Pancreas (tissue), 10 donors: Measurements from ENCODE around the gene CLDN22. TPM values are rescaled to one million over a fixed set of nuclear protein-coding genes. Genes with fewer than 3 reads are reported as not detected.

Experiments used
- ATAC-seq, 4 donors: fragments of 200-7000 bp; cut with Tn5 transposase; one replicate each; pipeline versions ENCODE4 v1.8.0 to v1.9.1; 2020; ENCODE audit warnings: mild to moderate bottlenecking in 4 of 4, moderate library complexity in 4 of 4
- DNase-seq, 6 donors: peaks; one replicate each; pipeline ENCODE4 v3.0.0-alpha.2; 2020
- FAIRE-seq: peaks from 2 replicates; lab custom pipeline; 2012; peaks lifted over from hg19 to GRCh38; lab: Jason Lieb, UNC
- H3K27ac ChIP-seq, 4 donors: fragments of 200-600 bp; sonication (generic); 1 replicate in 3 of 4; 2 replicates in 1 of 4; pipeline versions ENCODE4 v1.5.0 to v1.8.0; 2020
- H3K27me3 ChIP-seq, 4 donors: fragments of 200-600 bp; one replicate each; pipeline ENCODE4 v1.8.0; 2021
- H3K36me3 ChIP-seq, 3 donors: fragments of 200-600 bp; sonication (generic) in 1 of 3; one replicate each; pipeline versions ENCODE4 v1.5.0 to v1.8.0; 2020 to 2021
- H3K4me1 ChIP-seq, 3 donors: fragments of 200-600 bp; one replicate each; pipeline ENCODE4 v1.8.0; 2021
- H3K4me3 ChIP-seq, 4 donors: fragments of 200-600 bp; sonication (generic) in 2 of 4; one replicate each; pipeline versions ENCODE4 v1.5.0 to v1.8.0; 2020 to 2021
- H3K9me3 ChIP-seq, 4 donors: fragments of 200-600 bp; one replicate each; pipeline ENCODE4 v1.8.0; 2021
- WGBS, 2 donors: extraction: QIAGEN DNeasy Blood & Tissue Kit; methylation state at CpG; one replicate each; pipeline ENCODE4 v1.1.7; 2013; 5-methylcytosine and 5-hydroxymethylcytosine counted together
- intact Hi-C, 3 donors: fragments of 100-400 bp; cut with DNase I; formaldehyde crosslinking; loops; one replicate each; pipeline versions ENCODE4 v1.11.1 to v1.14.2; 2022
- polyA plus RNA-seq, 2 donors: library from polyadenylated mRNA; stranded (reverse); fragments of 200-250 nt; gene quantifications; one replicate each; pipeline ENCODE4 v1.2.3, GENCODE V29; 2013
- total RNA-seq, 6 donors: library from RNA; stranded (reverse); fragmentation: NEBNext Ultra II Directional in 4 of 6; extraction: Animal tissue kit (Norgen Biotek cat#: 25700) in 4 of 6; gene quantifications; one replicate each; pipeline versions ENCODE4 v1.2.1 to v1.2.4, GENCODE V29; 2021 to 2023
- TF ChIP-seq, protein P1 (sequence below), 4 donors: fragments of 200-600 bp; sonication (generic) in 3 of 4; IDR thresholded peaks; one replicate each; pipeline versions ENCODE4 v1.5.0 to v1.8.0; 2021; ENCODE audit warnings: antibody characterized with exemption in 4 of 4
- donor health status: healthy with polysubstance abuse.
- donor health status: DM: no; HTN: no; CAD: no; lungs with moderate emphysema.
- donor health status: DM: no; HTN: no; CAD: no.
- donor health status: control.
- donor health status: control.
- donor health status: Bipolar disorder and iron deficiency.
- donor health status: DM: yes; HTN: yes; CAD: no.
- donor health status: DM: no; HTN: no; CAD: no.
- donor health status: DM: no; HTN: no; CAD: no.
- donor health status: DM: yes; HTN: yes; CAD: no.

The CLDN22 gene
- total and polyA plus RNA-seq, 8 donors = 0.02 TPM; not detected in 7

DNA sequence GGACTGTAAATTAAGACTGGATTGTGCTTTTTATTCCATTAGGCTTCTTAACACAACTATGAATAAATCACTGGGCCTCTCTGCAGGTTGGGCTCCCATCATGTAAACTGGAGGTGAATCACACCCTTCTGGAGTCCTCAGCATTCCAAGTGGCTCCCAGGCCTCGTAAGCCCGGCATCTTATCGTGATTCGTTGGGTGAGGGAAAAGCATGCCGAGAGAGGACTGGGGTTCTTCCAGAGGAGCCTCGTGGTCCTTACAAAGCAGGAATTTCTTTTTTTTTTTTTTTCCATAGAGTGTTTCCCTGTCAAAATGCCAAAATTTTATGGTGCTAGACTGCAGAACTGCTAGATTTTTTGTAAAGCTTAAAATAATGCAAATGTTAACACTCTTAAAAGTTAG, 20.0 kb downstream of the CLDN22 start:
- FAIRE-seq = no peak

DNA sequence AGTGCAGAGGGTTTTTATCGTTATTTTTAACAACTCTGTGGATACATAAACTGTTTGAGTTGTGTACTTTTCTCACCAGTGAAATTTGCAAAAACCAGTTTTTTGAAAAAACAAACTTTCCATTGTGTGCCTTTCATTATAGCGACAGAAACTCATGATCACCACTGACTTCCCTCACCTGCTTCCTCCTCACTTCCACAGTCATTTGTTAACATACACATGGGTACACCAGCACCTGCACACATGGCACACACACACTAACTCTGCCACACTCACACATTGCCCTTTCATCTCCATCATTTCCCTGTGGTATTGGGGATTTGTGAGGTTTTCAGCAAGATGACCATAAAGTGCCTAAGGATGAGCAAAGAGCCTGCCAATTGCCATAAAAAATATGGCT, 20.6 kb downstream of the CLDN22 start:
- FAIRE-seq (no peak), DNase-seq (no peak), ATAC-seq (no peak)
- H3K36me3 ChIP-seq = no peaks in the 10 kb centered on the region
- H3K27ac ChIP-seq = no peak overlapping the region
- TF ChIP-seq, protein P1, sequence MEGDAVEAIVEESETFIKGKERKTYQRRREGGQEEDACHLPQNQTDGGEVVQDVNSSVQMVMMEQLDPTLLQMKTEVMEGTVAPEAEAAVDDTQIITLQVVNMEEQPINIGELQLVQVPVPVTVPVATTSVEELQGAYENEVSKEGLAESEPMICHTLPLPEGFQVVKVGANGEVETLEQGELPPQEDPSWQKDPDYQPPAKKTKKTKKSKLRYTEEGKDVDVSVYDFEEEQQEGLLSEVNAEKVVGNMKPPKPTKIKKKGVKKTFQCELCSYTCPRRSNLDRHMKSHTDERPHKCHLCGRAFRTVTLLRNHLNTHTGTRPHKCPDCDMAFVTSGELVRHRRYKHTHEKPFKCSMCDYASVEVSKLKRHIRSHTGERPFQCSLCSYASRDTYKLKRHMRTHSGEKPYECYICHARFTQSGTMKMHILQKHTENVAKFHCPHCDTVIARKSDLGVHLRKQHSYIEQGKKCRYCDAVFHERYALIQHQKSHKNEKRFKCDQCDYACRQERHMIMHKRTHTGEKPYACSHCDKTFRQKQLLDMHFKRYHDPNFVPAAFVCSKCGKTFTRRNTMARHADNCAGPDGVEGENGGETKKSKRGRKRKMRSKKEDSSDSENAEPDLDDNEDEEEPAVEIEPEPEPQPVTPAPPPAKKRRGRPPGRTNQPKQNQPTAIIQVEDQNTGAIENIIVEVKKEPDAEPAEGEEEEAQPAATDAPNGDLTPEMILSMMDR (IDR thresholded peaks at IDR 0.05) = no peak
- WGBS, 2 donors = 72 to 87% methylated on average over 2 of the region's 2 CpGs
- H3K4me3 ChIP-seq = no peak overlapping the region
- no peaks in the 10 kb centered on the region for H3K27me3 ChIP-seq
- intact Hi-C loops = no loop called here
- H3K4me1 ChIP-seq = no peaks in the 10 kb centered on the region
- no peaks in the 10 kb centered on the region for H3K9me3 ChIP-seq

More for the DNA sequence above, 20.0 kb downstream of the CLDN22 start:
- Histone ChIP-seq H3K27me3 (no peaks in the 10 kb centered on the region), H3K4me1 (no peaks in the 10 kb centered on the region), H3K36me3 (no peaks in the 10 kb centered on the region), H3K4me3 (no peak overlapping the region), H3K9me3 (no peaks in the 10 kb centered on the region), H3K27ac (no peak overlapping the region)
- 87 to 88% methylated on average over 6 of the region's 6 CpGs for WGBS, 2 donors
- ATAC-seq = no peak
- TF ChIP-seq, protein P1 (IDR thresholded peaks at IDR 0.05) = no peak
- DNase-seq = no peak
- intact Hi-C loops = no loop called here

DNA sequence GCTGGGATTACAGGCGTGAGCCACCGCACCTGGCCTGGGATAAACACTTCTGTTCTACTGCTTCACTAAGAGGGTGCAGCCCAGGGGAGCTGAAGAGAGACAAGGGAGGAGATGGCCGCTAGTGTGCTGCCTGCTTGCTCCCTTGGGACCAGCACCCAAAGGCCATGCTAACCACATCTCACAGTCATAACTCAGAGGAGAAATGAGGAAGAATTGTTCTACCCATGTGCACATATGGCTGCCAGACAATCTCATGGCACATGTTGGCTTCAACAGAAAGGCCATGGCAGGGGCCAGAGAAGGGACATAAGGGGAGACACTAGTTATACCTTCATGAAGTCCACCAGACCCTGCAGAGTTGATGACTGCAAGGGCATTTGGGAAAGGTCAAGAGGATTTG, 22.4 kb downstream of the CLDN22 start:
- TF ChIP-seq, protein P1 (IDR thresholded peaks at IDR 0.05) = no peak
- no peaks in the 10 kb centered on the region for H3K36me3 ChIP-seq
- intact Hi-C loops = no loop called here
- FAIRE-seq (no peak), DNase-seq (no peak), ATAC-seq (no peak)
- 94 to 100% methylated on average over 3 of the region's 3 CpGs for WGBS, 2 donors
- no peaks in the 10 kb centered on the region for H3K27me3 ChIP-seq
- H3K4me3 ChIP-seq = no peak overlapping the region
- H3K4me1 ChIP-seq = no peaks in the 10 kb centered on the region
- H3K9me3 ChIP-seq = no peaks in the 10 kb centered on the region
- no peak overlapping the region for H3K27ac ChIP-seq

DNA sequence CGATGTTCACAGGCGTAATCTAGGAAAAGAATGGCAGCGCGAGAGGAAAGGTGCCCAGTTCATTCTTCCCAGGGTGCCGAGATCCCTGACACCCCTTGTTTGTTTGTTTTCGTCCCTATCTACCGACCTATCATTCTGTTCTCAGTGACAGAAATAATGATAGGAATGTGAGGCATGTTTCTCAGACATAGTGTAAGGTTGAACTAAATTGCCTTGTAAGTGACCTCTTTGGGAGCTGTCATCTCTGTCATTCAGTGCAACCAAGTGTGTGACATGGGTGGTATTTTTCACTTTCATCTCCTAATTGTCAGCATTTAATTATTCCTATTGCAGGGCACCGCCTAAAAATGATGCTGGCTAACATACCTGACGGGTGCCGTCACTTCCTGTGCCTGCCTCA, 24.4 kb downstream of the CLDN22 start:
- WGBS, 2 donors = 83 to 85% methylated on average over 10 of the region's 10 CpGs
- Histone ChIP-seq H3K27ac (no peak overlapping the region), H3K9me3 (no peaks in the 10 kb centered on the region), H3K4me3 (no peak overlapping the region), H3K4me1 (no peaks in the 10 kb centered on the region), H3K36me3 (no peaks in the 10 kb centered on the region), H3K27me3 (no peaks in the 10 kb centered on the region)
- intact Hi-C loops = no loop called here
- ATAC-seq (no peak), DNase-seq (no peak), FAIRE-seq (no peak)
- TF ChIP-seq, protein P1 (IDR thresholded peaks at IDR 0.05) = no peak

DNA sequence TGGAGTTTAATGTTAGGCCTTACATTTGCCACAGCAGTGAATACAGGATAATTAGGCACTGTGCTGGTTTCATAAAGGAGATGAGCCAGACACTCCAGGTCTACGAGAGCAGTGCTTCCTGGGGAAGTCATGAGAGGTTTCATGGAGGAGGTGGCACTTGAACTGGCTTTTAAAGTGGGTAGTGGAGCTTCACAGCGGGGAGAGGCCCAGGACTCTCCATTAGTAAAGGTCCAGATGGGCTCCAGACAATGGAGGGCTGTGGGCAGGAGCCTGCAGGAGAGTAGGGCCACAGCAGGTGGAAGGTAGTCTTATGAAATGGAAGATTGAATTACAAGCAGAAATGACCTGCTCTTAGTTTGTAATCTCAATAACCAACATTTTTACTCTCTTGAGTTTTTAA, 29.0 kb downstream of the CLDN22 start:
- Histone ChIP-seq H3K27ac (no peak overlapping the region), H3K36me3 (peaks cover 0 to 14% (median 5%) of the 10 kb centered on the region in 3 donors), H3K27me3 (no peaks in the 10 kb centered on the region), H3K4me3 (no peak overlapping the region), H3K9me3 (no peaks in the 10 kb centered on the region), H3K4me1 (no peaks in the 10 kb centered on the region)
- TF ChIP-seq, protein P1 (IDR thresholded peaks at IDR 0.05) = no peak
- ATAC-seq (no peak), FAIRE-seq (no peak), DNase-seq (no peak)
- 96% methylated on average over 2 of the region's 2 CpGs for WGBS, 2 donors
- intact Hi-C loops = no loop called here
